Peyer's patch (tissue), 4 donors: ENCODE results near the gene UBE2D2. TPM values are rescaled to one million over a fixed set of nuclear protein-coding genes. Genes with fewer than 3 reads are reported as not detected.

Source experiments
- DNase-seq, 3 donors: peaks; one replicate each; pipeline ENCODE4 v3.0.0-alpha.2; 2017 to 2019
- H3K27ac ChIP-seq, 4 donors: fragments of 200-600 bp; sonication (generic); one replicate each; pipeline ENCODE4 v1.5.1; 2016 to 2019
- H3K27me3 ChIP-seq, 2 donors: fragments of 200-600 bp; sonication (generic); one replicate each; pipeline ENCODE4 v1.5.1; 2019
- H3K36me3 ChIP-seq, 3 donors: fragments of 200-600 bp; sonication (generic); one replicate each; pipeline ENCODE4 v1.5.1; 2016 to 2019
- H3K4me1 ChIP-seq, 4 donors: fragments of 200-600 bp; sonication (generic); one replicate each; pipeline ENCODE4 v1.5.1; 2016 to 2019
- H3K4me3 ChIP-seq, 4 donors: fragments of 200-600 bp; sonication (generic); 1 replicate in 3 of 4; 2 replicates in 1 of 4; pipeline ENCODE4 v1.5.1; 2016 to 2019; ENCODE audit warnings: mild to moderate bottlenecking in 1 of 4
- H3K9me3 ChIP-seq, 4 donors: fragments of 200-600 bp; sonication (generic); one replicate each; pipeline ENCODE4 v1.5.1; 2016 to 2019; ENCODE audit warnings: mild to moderate bottlenecking in 1 of 4
- CTCF ChIP-seq, 6 experiments: fragments of 450-650 bp in 4 of 6; fragments of 200-600 bp in 2 of 6; sonication (generic) in 1 of 6; IDR thresholded peaks; one replicate each; pipeline ENCODE4 v1.5.1; 2017 to 2019; ENCODE audit warnings: antibody characterized with exemption in 6 of 6, mild to moderate bottlenecking in 3 of 6, moderate library complexity in 1 of 6
- POLR2A ChIP-seq, 2 donors: fragments of 450-650 bp; IDR thresholded peaks; one replicate each; pipeline ENCODE4 v1.5.1; 2017; ENCODE audit warnings: antibody characterized with exemption in 2 of 2, mild to moderate bottlenecking in 2 of 2, moderate library complexity in 2 of 2
- total RNA-seq, 4 donors: library from RNA; depleted of rRNA; stranded (reverse); fragments of >200 nt; gene quantifications; one replicate each; pipeline ENCODE4 v1.1.0, GENCODE V29; 2016

Gene UBE2D2
- total RNA-seq, 4 donors from 2014 or later: 60.2 to 87.9 (median 70.2) TPM

GRCh38 chr5:139669662-139670368 is 108.7 kb downstream of the UBE2D2 start:
- Histone ChIP-seq H3K4me3 (peak overlapping the region; percentile 3 to 59 (median 23)), H3K4me1 (peaks cover 0 to 46% (median 34%) of the 10 kb centered on the region in 4 donors), H3K36me3 (no peaks in the 10 kb centered on the region), H3K27ac (peak overlapping the region; percentile 79 to 92 (median 84)), H3K27me3 (no peaks in the 10 kb centered on the region), H3K9me3 (no peaks in the 10 kb centered on the region)
- peak in 2 of 3 donors; percentile 83 to 88 for DNase-seq
- no peak for TF ChIP-seq CTCF (IDR thresholded peaks at IDR 0.05)
- TF ChIP-seq POLR2A (IDR thresholded peaks at IDR 0.05): no peak

- TF ChIP-seq POLR2A (IDR thresholded peaks at IDR 0.05) (no peak), CTCF (IDR thresholded peaks at IDR 0.05) (peak in 3 of 6 experiments; percentile 7 to 13 (median 9))
- H3K9me3 ChIP-seq: no peaks in the 10 kb centered on the region
- H3K36me3 ChIP-seq: no peaks in the 10 kb centered on the region
- DNase-seq: peak in 2 of 3 donors; percentile 91 to 92
- no peaks in the 10 kb centered on the region for H3K27me3 ChIP-seq
- peak overlapping the region in 2 of 4 donors; percentile 29 to 59 for H3K4me3 ChIP-seq
- peaks cover 0 to 43% (median 34%) of the 10 kb centered on the region in 4 donors for H3K4me1 ChIP-seq
- H3K27ac ChIP-seq: peak overlapping the region; percentile 79 to 92 (median 84)
These were observed 109.4 kb downstream of the UBE2D2 start for GRCh38 chr5:139670369-139671095.

- Histone ChIP-seq H3K9me3 (no peaks in the 10 kb centered on the region), H3K4me3 (peak overlapping the region in 1 of 4 donors; percentile 59), H3K4me1 (peaks cover 0 to 40% (median 34%) of the 10 kb centered on the region in 4 donors), H3K36me3 (no peaks in the 10 kb centered on the region), H3K27ac (peak overlapping the region; percentile 8 to 92 (median 82)), H3K27me3 (no peaks in the 10 kb centered on the region)
- peak in 1 of 3 donors; percentile 63 for DNase-seq
- TF ChIP-seq CTCF (IDR thresholded peaks at IDR 0.05): no peak
- TF ChIP-seq POLR2A (IDR thresholded peaks at IDR 0.05): no peak
These were observed 110.1 kb downstream of the UBE2D2 start for GRCh38 chr5:139671096-139671841.

- H3K4me1 ChIP-seq: peaks cover 0 to 22% (median 17%) of the 10 kb centered on the region in 4 donors
- H3K27ac ChIP-seq: no peak overlapping the region
- H3K4me3 ChIP-seq: no peak overlapping the region
These were observed 114.1 kb downstream of the UBE2D2 start for GRCh38 chr5:139675213-139675612.

More at GRCh38 chr5:139675213-139675612, 114.1 kb downstream of the UBE2D2 start:
- no peak for TF ChIP-seq POLR2A (IDR thresholded peaks at IDR 0.05)
- no peak for TF ChIP-seq CTCF (IDR thresholded peaks at IDR 0.05)
- H3K27me3 ChIP-seq: no peaks in the 10 kb centered on the region
- H3K9me3 ChIP-seq: no peaks in the 10 kb centered on the region
- no peaks in the 10 kb centered on the region for H3K36me3 ChIP-seq
- DNase-seq: no peak
